Left cardiac atrium (tissue), 4 donors: ENCODE data around the gene KRTAP5-10. TPM values are rescaled to one million over a fixed set of nuclear protein-coding genes. Genes with fewer than 3 reads are reported as not detected.
"Not testable (repeated sequence)": the region's sequence is repeated elsewhere in the genome, so short reads cannot be mapped to it uniquely, and the experiment has no call there.

Source experiments
- ATAC-seq, 2 donors: fragments of 200-7000 bp; cut with Tn5 transposase; one replicate each; pipeline ENCODE4 v1.9.1; 2020; ENCODE audit warnings: mild to moderate bottlenecking in 2 of 2, moderate library complexity in 2 of 2
- DNase-seq: peaks from one replicate; pipeline ENCODE4 v3.0.0-alpha.2; 2020
- intact Hi-C, 2 donors: fragments of 100-400 bp; cut with DNase I; formaldehyde crosslinking; loops; one replicate each; pipeline versions ENCODE4 v1.14.1 to v1.15.1; 2022 to 2023
- long read RNA-seq: library from polyadenylated mRNA; unstranded; transcript quantifications from one replicate; pipeline ENCODE4 v2.0.0, GENCODE V29; 2021
- total RNA-seq, 2 donors: library from RNA; stranded (reverse); fragmentation: NEBNext Ultra II Directional; extraction: Animal tissue kit (Norgen Biotek cat#: 25700); gene quantifications; one replicate each; pipeline ENCODE4 v1.2.1, GENCODE V29; 2021
- donor health status: DM: no; HTN: yes; CAD: no.
- donor health status: DM: no; HTN: yes; CAD: no; lungs with severe emphysema.
- donor health status: DM: yes; HTN: yes; CAD: no.
- donor health status: Dilated cardiomyopathy.

Gene KRTAP5-10, protein sequence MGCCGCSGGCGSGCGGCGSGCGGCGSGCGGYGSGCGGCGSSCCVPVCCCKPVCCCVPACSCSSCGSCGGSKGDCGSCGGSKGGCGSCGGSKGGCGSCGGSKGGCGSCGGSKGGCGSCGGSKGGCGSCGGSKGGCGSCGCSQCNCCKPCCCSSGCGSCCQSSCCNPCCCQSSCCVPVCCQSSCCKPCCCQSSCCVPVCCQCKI
- total RNA-seq: not detected
- long read RNA-seq: 0 reads

DNA sequence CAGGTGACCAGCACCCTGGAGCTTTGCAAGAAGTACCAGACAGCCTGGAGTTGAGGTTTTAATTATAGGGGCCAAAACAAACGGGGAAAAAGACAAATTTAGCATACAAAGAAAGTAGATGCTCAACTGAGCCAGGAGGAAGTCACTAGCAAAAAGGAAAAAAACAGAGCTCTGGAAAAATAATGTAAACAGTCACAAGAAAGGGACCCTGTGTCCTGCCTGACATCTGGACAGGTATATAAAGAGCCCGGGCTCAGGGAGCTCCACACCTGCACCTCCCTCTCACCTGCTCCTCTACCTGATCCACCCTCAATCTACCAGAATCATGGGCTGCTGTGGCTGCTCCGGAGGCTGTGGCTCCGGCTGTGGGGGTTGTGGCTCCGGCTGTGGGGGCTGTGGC is at the start of gene KRTAP5-10:
TSS of gene KRTAP5-10 (plus strand) at position 301 of the 400 bp plus-strand sequence. CDS start at position 326, 25 bp downstream.
- DNase-seq (no peak), ATAC-seq (no peak)
- intact Hi-C loops: no loop called here

DNA sequence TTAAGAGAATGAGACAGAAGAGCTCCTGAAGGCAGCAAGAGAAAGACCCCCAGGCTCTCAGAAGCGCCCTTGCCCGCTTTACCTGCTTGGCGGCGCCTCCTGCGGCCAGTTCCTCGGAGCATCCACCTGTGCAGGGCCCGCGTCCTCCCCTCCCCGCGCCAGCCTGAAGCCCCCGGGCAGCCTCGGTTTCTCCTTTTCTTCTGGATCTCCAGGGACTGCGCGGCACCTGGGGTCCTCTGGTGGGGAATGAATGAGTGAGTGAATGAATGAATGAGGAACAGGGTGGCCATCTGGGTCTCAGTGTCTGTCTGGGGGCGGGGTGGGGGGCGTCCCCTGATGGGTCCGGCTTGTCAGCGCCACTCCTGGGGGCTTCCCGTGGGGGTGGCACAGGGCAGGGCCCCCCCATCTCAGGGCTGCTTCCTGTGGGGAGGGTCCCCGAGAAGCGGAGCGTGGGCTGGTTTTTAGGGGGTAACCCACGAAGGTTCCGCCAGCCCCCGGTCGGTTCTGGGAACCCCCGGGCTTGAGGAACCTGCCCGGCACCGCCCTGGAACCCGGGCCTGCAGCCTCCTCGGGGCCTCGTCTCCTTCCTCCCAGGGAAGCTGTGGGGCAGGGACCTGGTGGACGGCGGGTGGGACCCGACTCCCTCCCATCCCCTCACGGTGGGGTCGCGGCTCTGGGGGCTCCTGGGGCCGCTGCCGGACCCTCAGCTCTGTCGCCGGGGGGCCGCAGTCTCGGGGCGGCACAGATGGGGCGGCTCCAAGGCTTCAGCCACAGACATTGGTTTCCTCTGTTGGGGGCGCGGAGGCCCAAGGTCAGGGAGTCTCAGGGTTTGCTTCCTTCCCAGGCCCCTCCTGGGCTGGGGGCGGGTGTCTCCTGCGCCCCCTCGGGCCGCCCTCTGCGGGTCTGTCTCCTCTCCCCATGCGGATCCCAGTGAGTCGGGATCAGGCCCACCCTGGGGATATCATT is 46.6 kb upstream of the KRTAP5-10 start:
- no peak for DNase-seq
- intact Hi-C loops: no loop called here
- no peak for ATAC-seq

DNA sequence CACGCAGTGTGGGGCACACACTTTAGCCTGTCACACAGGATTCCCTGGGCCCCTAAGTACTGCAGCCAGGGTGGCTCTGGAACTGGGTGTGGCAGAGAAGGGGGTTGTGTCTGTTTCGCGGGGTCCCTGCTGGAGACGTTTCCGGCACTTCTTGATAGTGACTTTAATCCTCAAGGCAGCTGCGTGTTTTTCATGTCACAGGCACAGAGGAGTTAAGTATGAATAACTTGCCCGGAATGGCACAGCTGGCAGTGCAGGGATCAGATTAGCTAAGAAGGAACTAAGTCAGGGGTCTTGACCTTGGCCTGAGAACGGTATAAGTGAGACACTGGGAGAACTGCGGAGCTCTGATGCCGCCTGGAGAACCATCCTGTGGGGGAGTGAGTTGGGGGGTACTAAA is 45.8 kb upstream of the KRTAP5-10 start:
- DNase-seq (no peak), ATAC-seq (no peak)
- intact Hi-C loops: no loop called here

- ATAC-seq: no peak
Observed at GRCh38 chr11:71525188-71525937, 40.0 kb upstream of the KRTAP5-10 start.

DNA sequence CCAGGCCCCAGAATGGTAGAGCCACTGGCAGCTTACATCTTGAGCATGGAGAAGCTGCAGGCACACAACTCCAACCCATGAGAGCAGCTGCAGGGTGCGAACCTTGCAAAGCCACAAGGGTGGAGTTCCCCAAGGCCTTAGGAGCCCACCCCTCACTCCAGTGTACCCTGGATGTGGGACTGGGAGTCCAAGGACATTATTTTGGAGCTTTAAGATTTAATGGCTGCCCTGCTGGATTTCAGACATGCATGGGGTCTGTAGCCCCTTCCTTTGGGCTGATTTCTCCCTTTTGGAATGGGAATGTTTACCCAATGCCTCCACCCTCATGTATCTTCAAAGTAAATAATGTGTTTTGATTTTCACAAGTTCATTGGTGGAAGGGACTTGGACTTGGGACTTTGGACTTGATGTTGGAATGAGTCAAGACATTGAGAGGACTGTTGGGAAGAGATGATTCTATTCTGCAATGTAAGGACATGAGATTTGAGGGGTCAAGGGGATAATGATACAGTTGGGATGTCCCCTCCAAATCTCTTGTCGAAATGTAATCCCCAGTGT is 39.3 kb upstream of the KRTAP5-10 start:
- intact Hi-C loops: no loop called here
- ATAC-seq (no peak), DNase-seq (no peak)

More at GRCh38 chr11:71525188-71525937, 40.0 kb upstream of the KRTAP5-10 start:
- DNase-seq: no peak
- intact Hi-C loops: no loop called here

DNA sequence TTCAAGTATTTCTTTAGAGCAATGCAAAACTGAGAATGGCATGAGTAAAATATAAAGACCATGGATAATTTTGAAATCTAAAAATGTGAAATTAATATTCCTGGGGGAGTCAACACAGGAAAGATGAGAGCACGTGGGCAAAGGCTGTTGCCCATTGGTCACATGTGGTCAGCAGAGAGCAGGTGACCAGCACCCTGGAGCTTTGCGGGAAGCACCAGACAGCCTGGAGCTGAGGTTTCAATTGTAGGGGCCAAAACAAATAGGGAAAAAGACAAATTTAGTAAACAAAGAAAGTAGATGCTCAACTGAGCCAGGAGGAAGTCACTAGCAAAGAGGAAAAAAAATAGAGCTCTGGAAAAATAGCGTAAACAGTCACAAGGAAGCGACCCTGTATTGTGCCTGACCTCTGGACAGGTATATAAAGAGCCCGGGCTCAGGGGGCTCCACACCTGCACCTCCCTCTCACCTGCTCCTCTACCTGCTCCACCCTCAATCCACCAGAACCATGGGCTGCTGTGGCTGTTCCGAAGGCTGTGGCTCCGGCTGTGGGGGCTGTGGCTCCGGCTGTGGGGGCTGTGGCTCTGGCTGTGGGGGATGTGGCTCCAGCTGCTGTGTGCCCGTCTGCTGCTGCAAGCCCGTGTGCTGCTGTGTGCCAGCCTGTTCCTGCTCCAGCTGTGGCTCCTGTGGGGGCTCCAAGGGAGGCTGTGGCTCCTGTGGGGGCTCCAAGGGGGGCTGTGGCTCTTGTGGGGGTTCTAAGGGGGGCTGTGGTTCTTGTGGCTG is 38.4 kb upstream of the KRTAP5-10 start, which contains the start of gene KRTAP5-7:
TSS of gene KRTAP5-7 (plus strand) at position 472 of the 780 bp plus-strand sequence. CDS start at position 506, 34 bp downstream.
- ATAC-seq, intact Hi-C loops, DNase-seq: not testable (repeated sequence)

DNA sequence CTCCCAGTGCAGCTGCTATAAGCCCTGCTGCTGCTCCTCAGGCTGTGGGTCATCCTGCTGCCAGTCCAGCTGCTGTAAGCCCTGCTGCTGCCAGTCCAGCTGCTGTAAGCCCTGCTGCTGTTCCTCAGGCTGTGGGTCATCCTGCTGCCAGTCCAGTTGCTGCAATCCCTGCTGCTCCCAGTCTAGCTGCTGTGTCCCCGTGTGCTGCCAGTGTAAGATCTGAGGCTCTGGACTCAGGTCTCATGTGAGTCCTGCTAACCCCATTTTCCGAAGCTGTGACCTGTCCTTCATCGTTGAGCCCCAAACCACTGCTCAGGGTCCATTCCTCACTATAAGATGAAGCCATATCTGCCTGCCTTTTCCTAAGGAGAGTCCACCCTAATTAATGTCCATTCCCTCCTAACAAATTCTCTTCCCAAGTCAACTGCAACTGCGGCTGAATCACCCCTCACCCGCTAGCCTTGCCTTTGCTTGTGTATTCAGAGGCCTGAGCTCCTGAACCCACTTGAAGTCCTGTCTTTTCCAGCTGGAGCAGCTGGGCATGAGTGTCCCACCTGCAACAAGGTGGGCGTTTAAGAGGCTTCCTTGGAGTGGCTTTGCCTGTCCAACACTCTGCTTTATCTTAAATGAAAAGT is 37.7 kb upstream of the KRTAP5-10 start:
- ATAC-seq (no peak), DNase-seq (no peak)
- intact Hi-C loops: no loop called here

GRCh38 chr11:71530602-71531001 is 34.8 kb upstream of the KRTAP5-10 start:
- intact Hi-C loops: no loop called here
- ATAC-seq: no peak
- DNase-seq: no peak

- no peak for DNase-seq
- ATAC-seq: no peak
- intact Hi-C loops: no loop called here
Observed at GRCh38 chr11:71532036-71532610, 33.2 kb upstream of the KRTAP5-10 start.

DNA sequence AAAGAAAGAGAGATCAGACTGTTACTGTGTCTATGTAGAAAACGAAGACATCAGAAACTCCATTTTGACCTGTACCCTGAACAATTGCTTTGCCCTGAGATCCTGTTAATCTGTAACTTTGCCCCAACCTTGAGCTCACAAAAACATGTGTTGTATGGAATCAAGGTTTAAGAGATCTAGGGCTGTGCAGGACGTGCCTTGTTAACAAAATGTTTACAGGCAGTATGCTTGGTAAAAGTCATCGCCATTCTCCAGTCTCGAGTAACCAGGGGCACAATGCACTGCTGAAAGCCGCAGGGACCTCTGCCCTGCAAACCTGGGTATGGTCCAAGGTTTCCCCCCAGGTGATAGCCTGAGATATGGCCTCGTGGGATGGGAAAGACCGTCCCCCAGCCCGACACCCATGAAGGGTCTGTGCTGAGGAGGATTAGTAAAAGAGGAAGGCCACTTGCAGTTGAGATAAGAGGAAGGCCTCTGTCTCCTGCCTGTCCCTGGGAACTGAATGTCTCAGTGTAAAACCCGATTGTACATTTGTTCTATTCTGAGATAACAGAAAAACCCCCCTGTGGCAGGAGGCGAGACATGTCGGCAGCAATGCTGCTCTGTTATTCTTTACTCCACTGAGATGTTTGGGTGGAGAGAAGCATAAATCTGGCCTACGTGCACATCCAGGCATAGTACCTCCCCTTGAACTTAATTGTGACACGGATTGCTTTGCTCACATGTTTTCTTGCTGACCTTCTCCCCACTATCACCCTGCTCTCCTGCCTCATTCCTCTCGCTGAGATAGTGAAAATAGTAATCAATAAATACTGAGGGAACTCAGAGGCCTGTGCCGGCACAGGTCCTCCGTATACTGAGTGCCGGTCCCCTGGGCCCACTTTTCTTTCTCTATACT is 30.4 kb upstream of the KRTAP5-10 start:
- ATAC-seq: not testable (repeated sequence)

GRCh38 chr11:71535825-71536224 is 29.5 kb upstream of the KRTAP5-10 start:
- DNase-seq (no peak), ATAC-seq (no peak)
- intact Hi-C loops: no loop called here

More for the DNA sequence above, 30.4 kb upstream of the KRTAP5-10 start:
- DNase-seq, intact Hi-C loops: not testable (repeated sequence)

DNA sequence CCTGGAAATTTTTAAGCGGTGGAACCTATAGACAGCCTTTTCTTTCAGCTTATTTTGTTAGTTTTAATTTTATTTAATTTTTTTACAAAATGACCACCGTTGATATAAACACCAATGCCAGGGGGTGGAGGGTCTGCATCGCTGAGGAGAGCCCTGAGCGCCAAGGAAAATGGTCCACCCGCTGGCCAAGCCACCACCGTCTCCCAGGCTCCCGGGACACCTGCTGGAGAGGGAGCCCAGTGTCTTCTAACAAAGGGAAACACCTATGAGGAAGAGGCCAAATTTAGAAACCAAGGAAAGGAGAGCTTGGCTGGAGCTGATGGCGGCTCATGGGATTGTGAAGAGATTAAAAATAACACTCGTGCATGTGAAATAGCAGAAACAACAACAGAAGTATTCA is 27.8 kb upstream of the KRTAP5-10 start:
- DNase-seq (no peak), ATAC-seq (no peak)
- intact Hi-C loops: no loop called here

- ATAC-seq, intact Hi-C loops, DNase-seq: not testable (repeated sequence)
Observed at GRCh38 chr11:71537977-71538665, 27.2 kb upstream of the KRTAP5-10 start, which contains the start of gene KRTAP5-8. Gene KRTAP5-8 (plus strand): TSS chr11:71538025. CDS start chr11:71538056, 31 bp downstream.

- intact Hi-C loops: no loop called here
- no peak for DNase-seq
- ATAC-seq: no peak
Observed at GRCh38 chr11:71538666-71538990, 26.7 kb upstream of the KRTAP5-10 start.

DNA sequence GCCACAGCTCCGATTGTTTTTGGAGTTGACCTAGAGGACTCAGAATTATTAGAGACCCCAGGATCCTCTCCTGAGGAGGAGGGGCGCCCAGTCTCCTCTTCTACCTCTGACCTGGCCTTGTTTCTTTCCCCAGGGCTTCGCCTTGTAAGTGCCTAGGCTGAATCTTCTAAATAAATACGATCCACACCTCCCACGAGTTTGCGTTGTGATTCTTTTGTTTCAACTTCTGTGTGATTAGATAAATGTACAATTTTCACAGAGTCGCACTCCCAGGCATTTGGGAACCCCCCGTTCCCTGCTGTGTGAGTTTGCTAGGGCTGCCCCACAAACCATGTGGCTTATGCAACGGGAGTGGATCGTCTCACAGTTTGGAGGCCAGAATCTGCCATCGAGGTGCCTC is 26.3 kb upstream of the KRTAP5-10 start:
- DNase-seq (no peak), ATAC-seq (no peak)
- intact Hi-C loops: no loop called here

GRCh38 chr11:71539971-71540370 is 25.4 kb upstream of the KRTAP5-10 start:
- DNase-seq, intact Hi-C loops, ATAC-seq: not testable (repeated sequence)
